Caco-2 (cell line): ENCODE data around the gene LPCAT3. TPM values are rescaled to one million over a fixed set of nuclear protein-coding genes. Genes with fewer than 3 reads are reported as not detected.

Experiments used
- BruUV-seq: library from RNA; stranded (reverse); fragments of 400-500 nt; replicated peaks from 2 replicates; lab custom pipeline; 2021; lab: Mats Ljungman, UMichigan
- CTCF ChIA-PET: fragments of 300-600 bp; sonication (Branson Sonifier 250); formaldehyde crosslinking; loops from one replicate; lab custom pipeline; 2022; ENCODE audit warnings: antibody characterized with exemption; lab: Charles Lee
- POLR2A ChIA-PET: fragments of 300-600 bp; sonication (Branson Sonifier 250); formaldehyde crosslinking; loops from one replicate; lab custom pipeline; 2022; ENCODE audit warnings: antibody characterized with exemption; lab: Charles Lee
- DNase-seq, 2 experiments: peaks; one replicate each; pipeline versions ENCODE4 v3.0.0 to v3.0.0-alpha.2; 2020 to 2022
- H3K27me3 ChIP-seq: replicated peaks from 2 replicates; pipeline ENCODE4 v1.6.0; 2011; ENCODE audit warnings: low read length; ENCODE audit not compliant: control insufficient read depth, insufficient read depth
- H3K36me3 ChIP-seq: 2 replicates; pipeline ENCODE4 v1.5.1; 2011; ENCODE audit warnings: low read length; ENCODE audit not compliant: control insufficient read depth, insufficient read depth
- H3K4me1 ChIP-seq: fragments of 250-450 bp; sonication (Bioruptor Pico); 2 replicates; pipeline ENCODE4 v1.5.1; 2020; ENCODE audit warnings: mild to moderate bottlenecking
- H3K4me3 ChIP-seq: 2 replicates; pipeline ENCODE4 v1.5.1; 2011; ENCODE audit warnings: low read depth, mild to moderate bottlenecking, control low read depth, low read length
- H3K9me3 ChIP-seq: fragments of 250-450 bp; sonication (Bioruptor Pico); 2 replicates; pipeline ENCODE4 v1.5.1; 2020; ENCODE audit warnings: mild to moderate bottlenecking, moderate library complexity
- H3K27ac Mint-ChIP-seq: one replicate; pipeline ENCODE4 v1.8.0; 2022; ENCODE audit warnings: mixed read lengths; ENCODE audit not compliant: unreplicated experiment
- H3K27me3 Mint-ChIP-seq: one replicate; pipeline ENCODE4 v1.8.0; 2022; ENCODE audit warnings: mixed read lengths; ENCODE audit not compliant: insufficient read depth, unreplicated experiment
- H3K36me3 Mint-ChIP-seq: one replicate; pipeline ENCODE4 v1.8.0; 2022; ENCODE audit warnings: mild to moderate bottlenecking, mixed read lengths; ENCODE audit not compliant: insufficient read depth, unreplicated experiment
- H3K4me1 Mint-ChIP-seq: one replicate; pipeline ENCODE4 v1.8.0; 2022; ENCODE audit warnings: low read depth, mixed read lengths; ENCODE audit not compliant: unreplicated experiment
- H3K4me3 Mint-ChIP-seq: one replicate; pipeline ENCODE4 v1.8.0; 2022; ENCODE audit warnings: mild to moderate bottlenecking, moderate library complexity, mixed read lengths; ENCODE audit not compliant: unreplicated experiment
- H3K9me3 Mint-ChIP-seq: one replicate; pipeline ENCODE4 v1.8.0; 2022; ENCODE audit warnings: mixed read lengths; ENCODE audit not compliant: unreplicated experiment
- intact Hi-C: fragments of 100-400 bp; cut with micrococcal nuclease; formaldehyde crosslinking; loops from one replicate; pipeline ENCODE4 v1.10.0; 2022; ENCODE audit not compliant: unreplicated experiment
- total RNA-seq: library from RNA; stranded (reverse); gene quantifications from 2 replicates; pipeline ENCODE4 v1.2.3, GENCODE V29; 2022
- TF ChIP-seq, protein P1 (sequence below), 2 experiments: fragments of 200-600 bp in 1 of 2; IDR thresholded peaks; 1 replicate in 1 of 2; 2 replicates in 1 of 2; pipeline versions ENCODE4 v1.5.1 to v1.8.0; 2011 to 2022; ENCODE audit warnings: antibody characterized with exemption in 1 of 2, control low read depth in 1 of 2, inconsistent platforms in 1 of 2, low read depth in 1 of 2, low read length in 1 of 2, mild to moderate bottlenecking in 1 of 2, moderate library complexity in 1 of 2; ENCODE audit not compliant: insufficient read depth in 1 of 2, severe bottlenecking in 1 of 2, unreplicated experiment in 1 of 2

LPCAT3 gene
- total RNA-seq, 1 experiment from 2014 or later = 142 TPM

DNA sequence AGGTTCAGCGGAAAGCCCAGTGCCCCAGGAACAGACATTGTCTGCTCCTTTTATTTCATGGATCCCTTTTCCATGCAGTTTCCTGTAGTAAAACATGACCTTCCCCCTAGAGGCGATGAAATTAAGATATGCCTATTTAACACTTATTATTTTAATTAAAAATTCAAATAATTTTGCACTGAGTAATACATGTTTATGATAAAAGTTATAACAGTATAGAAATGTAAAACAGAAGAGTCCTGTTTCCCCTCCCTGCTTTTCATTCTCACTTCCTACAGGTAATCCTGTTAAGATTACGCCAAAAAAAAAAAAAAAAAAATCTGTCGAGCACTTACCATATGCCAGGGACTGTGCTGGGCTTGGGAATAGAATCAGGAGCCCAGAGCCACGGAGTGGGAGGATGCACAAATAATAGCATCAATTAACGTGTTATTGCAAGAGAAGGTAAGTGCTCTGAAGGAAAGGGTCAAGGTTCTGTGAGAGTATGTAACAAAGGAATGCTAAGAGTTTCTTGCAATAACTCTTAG, 830 bp upstream of the LPCAT3 start:
- Histone ChIP-seq H3K9me3 (no peaks in the 10 kb centered on the region), H3K36me3 (0 out of 2 replicates have a peak, but pooled peaks cover 1% of the 10 kb centered on the region), H3K4me3 (peak overlapping the region; percentile 65), H3K4me1 (peaks cover 19% of the 10 kb centered on the region), H3K27me3 (no peaks in the 10 kb centered on the region)
- TF ChIP-seq, protein P1, sequence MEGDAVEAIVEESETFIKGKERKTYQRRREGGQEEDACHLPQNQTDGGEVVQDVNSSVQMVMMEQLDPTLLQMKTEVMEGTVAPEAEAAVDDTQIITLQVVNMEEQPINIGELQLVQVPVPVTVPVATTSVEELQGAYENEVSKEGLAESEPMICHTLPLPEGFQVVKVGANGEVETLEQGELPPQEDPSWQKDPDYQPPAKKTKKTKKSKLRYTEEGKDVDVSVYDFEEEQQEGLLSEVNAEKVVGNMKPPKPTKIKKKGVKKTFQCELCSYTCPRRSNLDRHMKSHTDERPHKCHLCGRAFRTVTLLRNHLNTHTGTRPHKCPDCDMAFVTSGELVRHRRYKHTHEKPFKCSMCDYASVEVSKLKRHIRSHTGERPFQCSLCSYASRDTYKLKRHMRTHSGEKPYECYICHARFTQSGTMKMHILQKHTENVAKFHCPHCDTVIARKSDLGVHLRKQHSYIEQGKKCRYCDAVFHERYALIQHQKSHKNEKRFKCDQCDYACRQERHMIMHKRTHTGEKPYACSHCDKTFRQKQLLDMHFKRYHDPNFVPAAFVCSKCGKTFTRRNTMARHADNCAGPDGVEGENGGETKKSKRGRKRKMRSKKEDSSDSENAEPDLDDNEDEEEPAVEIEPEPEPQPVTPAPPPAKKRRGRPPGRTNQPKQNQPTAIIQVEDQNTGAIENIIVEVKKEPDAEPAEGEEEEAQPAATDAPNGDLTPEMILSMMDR (IDR thresholded peaks at IDR 0.05; ENCODE audit: insufficient read depth in 1 of 2, low read depth in 1 of 2, low read length in 1 of 2, severe bottlenecking in 1 of 2, unreplicated experiment in 1 of 2) = no peak
- Mint-ChIP-seq H3K4me1 (peaks cover 22% of the 10 kb centered on the region), H3K27ac (peak overlapping the region; percentile 72), H3K27me3 (no peaks in the 10 kb centered on the region), H3K36me3 (peaks cover 9% of the 10 kb centered on the region), H3K9me3 (no peaks in the 10 kb centered on the region), H3K4me3 (peak overlapping the region; percentile 88)
- intact Hi-C loops = loop anchor here (5.0 kb wide), 2 partner anchors 73 to 88 kb away; partner anchors contain the start of genes C1R and C1RL
- TSS peak; percentile 73 for BruUV-seq
- CTCF ChIA-PET = interaction anchor here (1.0 to 1.8 kb wide), 10 partner anchors 17 to 253 kb away, joined by 3 to 23 read pairs (median 10); partner anchors contain the start of gene PTMS
- DNase-seq = no peak
- POLR2A ChIA-PET = interaction anchor here (0.5 to 2.0 kb wide), 10 partner anchors 15 to 75 kb away, joined by 3 to 20 read pairs (median 8); partner anchors contain the start of genes C12orf57, EMG1, PHB2 and RNU7-1

DNA sequence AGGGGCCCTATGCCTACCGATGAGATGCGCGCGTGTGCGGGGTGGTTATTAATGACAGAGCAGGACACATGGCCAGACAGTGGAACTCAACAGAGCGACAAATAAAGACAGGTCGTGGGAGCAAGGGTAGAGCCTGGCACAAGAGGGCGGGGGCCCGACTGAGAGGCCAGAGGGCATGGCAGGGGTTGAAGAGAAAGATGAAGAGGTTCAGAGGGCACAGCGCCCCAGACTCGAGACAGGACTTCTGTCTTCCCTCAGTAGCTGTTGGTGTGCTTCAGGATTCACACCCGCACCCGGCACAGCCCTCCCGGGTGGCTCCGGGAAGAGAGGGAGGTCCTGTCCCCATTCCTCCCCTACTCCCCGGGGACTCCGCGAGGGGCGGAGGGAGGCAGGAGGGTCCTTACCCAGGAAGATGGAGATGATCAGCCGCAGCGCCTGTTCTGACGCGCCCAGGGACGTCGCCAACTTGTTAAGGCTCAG, 366 bp downstream of the LPCAT3 start:
- no peaks in the 10 kb centered on the region for H3K9me3 ChIP-seq
- peak overlapping the region; percentile 72 for H3K27ac Mint-ChIP-seq
- intact Hi-C loops = loop anchor here (1.0 to 5.0 kb wide), 6 partner anchors 22 to 89 kb away; partner anchors contain the start of genes C1R, C1RL, EMG1 and PHB2
- ChIA-PET POLR2A (interaction anchor here (0.6 to 2.0 kb wide), 12 partner anchors 14 to 205 kb away, joined by 3 to 20 read pairs (median 6); partner anchors contain the start of genes C12orf57, EMG1, PHB2 and RNU7-1), CTCF (interaction anchor here (0.6 to 1.8 kb wide), 19 partner anchors 10 to 252 kb away, joined by 3 to 23 read pairs (median 6); partner anchors contain the start of gene PTMS)
- H3K4me3 Mint-ChIP-seq = peak overlapping the region; percentile 88
- no peak for DNase-seq
- peaks cover 22% of the 10 kb centered on the region for H3K4me1 Mint-ChIP-seq
- BruUV-seq = no TSS peak
- no peaks in the 10 kb centered on the region for H3K27me3 Mint-ChIP-seq
- H3K27me3 ChIP-seq = no peaks in the 10 kb centered on the region
- H3K4me1 ChIP-seq = peaks cover 19% of the 10 kb centered on the region
- peaks cover 15% of the 10 kb centered on the region for H3K36me3 Mint-ChIP-seq
- H3K4me3 ChIP-seq = peak overlapping the region; percentile 65
- H3K36me3 ChIP-seq = 0 out of 2 replicates have a peak, but pooled peaks cover 3% of the 10 kb centered on the region
- no peaks in the 10 kb centered on the region for H3K9me3 Mint-ChIP-seq
- TF ChIP-seq, protein P1 (IDR thresholded peaks at IDR 0.05; ENCODE audit: insufficient read depth in 1 of 2, low read depth in 1 of 2, low read length in 1 of 2, severe bottlenecking in 1 of 2, unreplicated experiment in 1 of 2) = no peak

DNA sequence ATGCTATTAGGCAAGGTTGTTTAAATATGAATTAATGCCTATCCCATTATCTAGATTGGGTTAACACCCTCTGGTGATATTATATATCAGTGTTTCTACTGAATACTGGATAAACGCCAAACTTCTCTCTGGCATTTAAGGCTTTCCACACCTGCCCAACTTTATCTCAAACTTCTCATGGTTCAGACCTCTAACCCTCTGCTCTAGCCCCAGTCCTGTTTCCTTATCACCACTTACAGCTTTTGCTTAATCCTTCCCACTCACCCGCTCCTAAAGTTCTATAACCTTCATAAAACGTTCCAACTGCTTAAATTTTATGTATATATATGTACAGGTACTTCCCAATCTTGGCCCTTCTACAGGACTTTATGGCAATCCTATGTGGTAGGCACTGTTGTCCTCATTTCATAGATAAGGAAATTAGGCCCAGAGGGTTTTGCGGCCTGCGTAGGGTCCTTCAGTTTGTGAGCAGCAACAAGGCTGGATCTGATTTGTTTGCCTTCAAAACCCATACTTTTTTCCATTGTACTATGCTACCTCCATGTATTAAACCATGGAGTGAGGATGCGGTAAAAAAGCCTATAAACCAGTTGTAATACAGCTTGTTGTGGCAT, 1.2 kb downstream of the LPCAT3 start:
- intact Hi-C loops = loop anchor here (5.0 kb wide), 2 partner anchors 75 to 90 kb away; partner anchors contain the start of genes C1R and C1RL
- Mint-ChIP-seq H3K27me3 (no peaks in the 10 kb centered on the region), H3K36me3 (peaks cover 15% of the 10 kb centered on the region), H3K27ac (peak overlapping the region; percentile 72), H3K4me1 (peaks cover 22% of the 10 kb centered on the region), H3K9me3 (no peaks in the 10 kb centered on the region), H3K4me3 (peak overlapping the region; percentile 88)
- TF ChIP-seq, protein P1 (IDR thresholded peaks at IDR 0.05; ENCODE audit: insufficient read depth in 1 of 2, low read depth in 1 of 2, low read length in 1 of 2, severe bottlenecking in 1 of 2, unreplicated experiment in 1 of 2) = no peak
- CTCF ChIA-PET = no interaction called here
- POLR2A ChIA-PET = no interaction called here
- BruUV-seq = TSS peak; percentile 57
- Histone ChIP-seq H3K4me1 (peaks cover 19% of the 10 kb centered on the region), H3K4me3 (peak overlapping the region; percentile 65), H3K27me3 (no peaks in the 10 kb centered on the region), H3K9me3 (no peaks in the 10 kb centered on the region), H3K36me3 (0 out of 2 replicates have a peak, but pooled peaks cover 3% of the 10 kb centered on the region)
- no peak for DNase-seq
